Activated T-cell treated with anti-CD3 and anti-CD28 coated beads, Interleukin-2, amount 50 U/mL, for 4 hours (primary cell): ENCODE measurements around the gene LMO3. TPM values are rescaled to one million over a fixed set of nuclear protein-coding genes. Genes with fewer than 3 reads are reported as not detected.

Experiments used
- ATAC-seq, 2 donors: fragments of 200-7000 bp; cut with Tn5 transposase; one replicate each; pipeline ENCODE4 v1.10.0; 2021
- DNase-seq: peaks from one replicate; pipeline ENCODE4 v3.0.0-alpha.2; 2020
- H3K27me3 Mint-ChIP-seq: one replicate; pipeline ENCODE4 v1.8.0; 2021; ENCODE audit warnings: low read depth, mixed read lengths
- H3K36me3 Mint-ChIP-seq: one replicate; pipeline ENCODE4 v1.8.0; 2022; ENCODE audit warnings: mixed read lengths; ENCODE audit not compliant: insufficient read depth
- H3K4me1 Mint-ChIP-seq: one replicate; pipeline ENCODE4 v1.8.0; 2021; ENCODE audit warnings: low read depth, mixed read lengths
- H3K4me3 Mint-ChIP-seq: one replicate; pipeline ENCODE4 v1.8.0; 2021; ENCODE audit warnings: mild to moderate bottlenecking, moderate library complexity, mixed read lengths
- H3K9me3 Mint-ChIP-seq: one replicate; pipeline ENCODE4 v1.8.0; 2021; ENCODE audit warnings: mixed read lengths
- total RNA-seq, 3 donors: library from RNA; stranded (reverse); gene quantifications; one replicate each; pipeline ENCODE4 v1.2.1, GENCODE V29; 2021

LMO3 gene
- total RNA-seq, 3 donors from 2014 or later: 0.20 TPM; not detected in 2

GRCh38 chr12:16586350-16587109 lies 19.4 kb downstream of the LMO3 start:
- ATAC-seq: no peak
- H3K36me3 Mint-ChIP-seq: no peaks in the 10 kb centered on the region
- peaks cover 22% of the 10 kb centered on the region for H3K9me3 Mint-ChIP-seq
- no peaks in the 10 kb centered on the region for H3K27me3 Mint-ChIP-seq
- no peak overlapping the region for H3K4me3 Mint-ChIP-seq
- DNase-seq: no peak
- no peaks in the 10 kb centered on the region for H3K4me1 Mint-ChIP-seq

- Mint-ChIP-seq H3K36me3 (no peaks in the 10 kb centered on the region), H3K27me3 (no peaks in the 10 kb centered on the region), H3K4me1 (no peaks in the 10 kb centered on the region), H3K9me3 (peaks cover 22% of the 10 kb centered on the region), H3K4me3 (no peak overlapping the region)
- ATAC-seq (no peak), DNase-seq (no peak)
Measured at GRCh38 chr12:16585781-16586180, 20.2 kb downstream of the LMO3 start.

DNA sequence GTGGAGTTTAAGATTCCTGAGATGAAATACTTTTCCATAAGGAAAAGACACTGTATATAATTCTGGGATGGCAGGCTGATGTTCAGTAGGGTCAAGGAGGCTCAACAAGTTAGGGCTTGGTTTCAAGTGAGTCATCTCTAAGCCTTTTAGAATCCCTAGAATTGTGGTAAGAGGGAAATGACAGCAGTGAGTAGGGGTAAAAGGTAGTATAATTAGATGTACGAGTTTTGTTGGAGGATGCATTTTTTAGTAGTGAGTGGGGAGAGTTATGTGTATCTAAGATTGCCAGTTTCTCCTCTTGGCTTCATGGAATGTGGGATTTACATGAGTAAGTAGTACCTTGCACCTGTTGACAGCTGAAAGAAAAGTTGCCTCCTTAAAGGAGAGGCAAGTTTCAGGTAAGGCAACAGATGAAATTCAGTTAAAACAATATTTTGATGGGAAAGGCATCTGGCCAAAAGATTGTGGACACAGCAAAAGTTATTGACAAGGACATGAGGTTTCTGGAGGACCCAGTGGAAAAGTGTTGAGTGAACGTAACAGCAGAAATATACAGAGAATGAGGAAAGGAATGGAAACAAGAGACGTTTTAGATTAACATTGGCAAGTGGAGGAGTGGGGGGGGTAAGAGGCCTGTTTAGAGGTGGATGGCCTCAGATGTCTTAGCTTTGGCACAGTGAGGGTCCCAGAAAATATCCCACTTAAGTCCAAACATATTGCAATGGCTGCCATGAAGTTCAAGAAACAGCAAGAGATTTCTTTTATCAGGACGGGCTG lies 21.8 kb downstream of the LMO3 start:
- no peaks in the 10 kb centered on the region for H3K36me3 Mint-ChIP-seq
- H3K9me3 Mint-ChIP-seq: peaks cover 22% of the 10 kb centered on the region
- DNase-seq: no peak
- H3K27me3 Mint-ChIP-seq: no peaks in the 10 kb centered on the region
- no peak for ATAC-seq
- H3K4me3 Mint-ChIP-seq: no peak overlapping the region
- H3K4me1 Mint-ChIP-seq: no peaks in the 10 kb centered on the region

- Mint-ChIP-seq H3K36me3 (no peaks in the 10 kb centered on the region), H3K4me1 (no peaks in the 10 kb centered on the region), H3K9me3 (peaks cover 19% of the 10 kb centered on the region), H3K27me3 (no peaks in the 10 kb centered on the region), H3K4me3 (no peak overlapping the region)
- DNase-seq (no peak), ATAC-seq (no peak)
Measured at GRCh38 chr12:16581416-16581815, 24.5 kb downstream of the LMO3 start.

DNA sequence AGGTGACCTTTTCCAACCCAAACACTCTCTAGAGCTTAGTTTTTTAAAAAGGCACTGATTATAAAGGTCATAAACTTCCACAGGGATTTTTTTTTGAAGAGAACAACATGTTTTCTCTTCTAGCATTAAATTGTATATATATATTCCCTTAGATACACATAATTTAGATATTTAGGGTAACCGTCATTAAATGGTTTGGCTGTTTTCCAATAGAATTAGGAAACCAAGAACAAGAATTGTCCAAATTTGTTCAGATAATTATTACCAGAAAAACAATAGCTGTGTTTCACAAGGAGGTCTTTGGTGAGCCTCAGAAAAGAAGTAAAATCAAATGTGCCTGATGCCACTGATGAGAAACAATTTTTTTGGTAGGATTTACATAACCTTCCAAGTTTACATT lies 26.9 kb downstream of the LMO3 start:
- Mint-ChIP-seq H3K4me3 (no peak overlapping the region), H3K9me3 (peaks cover 24% of the 10 kb centered on the region), H3K27me3 (no peaks in the 10 kb centered on the region), H3K36me3 (no peaks in the 10 kb centered on the region), H3K4me1 (no peaks in the 10 kb centered on the region)
- no peak for ATAC-seq
- no peak for DNase-seq

DNA sequence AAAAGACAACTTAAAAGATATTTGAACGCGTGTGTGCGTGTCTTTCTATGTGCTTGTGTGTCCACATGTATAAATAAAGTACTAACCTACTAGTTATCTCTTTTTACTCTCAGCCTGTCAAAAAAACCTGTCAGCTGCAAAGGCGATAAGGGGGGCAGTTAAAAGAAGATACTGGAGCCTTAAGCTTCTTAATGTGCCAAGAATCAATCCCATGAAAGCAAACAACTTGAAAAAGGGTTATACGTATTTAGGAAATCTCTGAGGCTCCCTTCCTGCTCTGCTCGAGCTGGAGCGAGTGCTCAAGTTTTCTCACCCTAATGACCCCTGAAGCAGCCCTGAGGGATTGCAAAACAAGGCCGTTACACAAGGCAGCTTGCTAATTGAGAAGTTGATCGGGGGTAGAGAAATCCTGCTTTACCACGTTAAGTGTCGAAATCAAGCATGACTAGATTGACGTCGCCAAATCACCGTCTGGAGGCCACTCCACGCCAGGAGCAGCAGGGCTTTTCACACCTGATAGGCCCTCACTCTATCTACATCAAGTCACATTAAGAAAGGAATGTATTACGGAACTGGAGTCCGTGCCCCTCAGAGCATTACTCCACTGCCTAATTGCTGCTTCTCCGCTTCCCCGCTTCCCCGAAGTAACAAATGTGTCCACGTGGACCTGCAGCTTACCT lies 32.4 kb downstream of the LMO3 start:
- no peak for ATAC-seq
- H3K27me3 Mint-ChIP-seq: no peaks in the 10 kb centered on the region
- DNase-seq: no peak
- H3K9me3 Mint-ChIP-seq: peaks cover 15% of the 10 kb centered on the region
- H3K4me1 Mint-ChIP-seq: no peaks in the 10 kb centered on the region
- H3K4me3 Mint-ChIP-seq: no peak overlapping the region
- H3K36me3 Mint-ChIP-seq: no peaks in the 10 kb centered on the region

- Mint-ChIP-seq H3K36me3 (no peaks in the 10 kb centered on the region), H3K4me3 (no peak overlapping the region), H3K27me3 (no peaks in the 10 kb centered on the region), H3K9me3 (peaks cover 8% of the 10 kb centered on the region), H3K4me1 (no peaks in the 10 kb centered on the region)
- ATAC-seq (no peak), DNase-seq (no peak)
Measured at GRCh38 chr12:16568873-16569272, 37.1 kb downstream of the LMO3 start.

GRCh38 chr12:16564675-16565074 lies 41.3 kb downstream of the LMO3 start:
- DNase-seq (no peak), ATAC-seq (no peak)
- no peak overlapping the region for H3K4me3 Mint-ChIP-seq
- peaks cover 7% of the 10 kb centered on the region for H3K9me3 Mint-ChIP-seq
- H3K4me1 Mint-ChIP-seq: no peaks in the 10 kb centered on the region
- no peaks in the 10 kb centered on the region for H3K27me3 Mint-ChIP-seq
- no peaks in the 10 kb centered on the region for H3K36me3 Mint-ChIP-seq

- no peaks in the 10 kb centered on the region for H3K27me3 Mint-ChIP-seq
- H3K9me3 Mint-ChIP-seq: peaks cover 4% of the 10 kb centered on the region
- no peak overlapping the region for H3K4me3 Mint-ChIP-seq
- no peaks in the 10 kb centered on the region for H3K36me3 Mint-ChIP-seq
- no peak for DNase-seq
- no peaks in the 10 kb centered on the region for H3K4me1 Mint-ChIP-seq
- ATAC-seq: no peak
Measured at GRCh38 chr12:16563504-16563903, 42.5 kb downstream of the LMO3 start.

DNA sequence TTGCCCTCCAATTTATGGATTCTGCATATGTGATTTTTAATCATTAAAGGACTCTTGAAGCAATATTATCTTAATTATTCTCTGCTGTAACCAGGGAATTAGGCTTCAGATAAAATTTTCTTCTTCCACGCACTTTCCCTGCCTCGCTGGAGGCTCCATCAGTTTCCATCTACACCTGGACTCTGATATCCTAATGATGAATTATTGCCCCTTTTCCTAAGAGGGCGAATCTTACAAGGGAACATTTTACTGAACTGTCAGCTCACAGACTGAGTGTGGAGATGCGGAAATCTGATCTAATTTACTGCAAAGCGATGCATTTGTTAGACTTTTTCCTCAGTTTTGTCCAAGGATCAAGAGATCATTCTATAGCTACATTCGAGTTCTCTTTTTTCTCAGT lies 43.0 kb downstream of the LMO3 start:
- no peak for DNase-seq
- ATAC-seq: no peak
- no peaks in the 10 kb centered on the region for H3K27me3 Mint-ChIP-seq
- H3K9me3 Mint-ChIP-seq: peaks cover 4% of the 10 kb centered on the region
- no peaks in the 10 kb centered on the region for H3K4me1 Mint-ChIP-seq
- no peaks in the 10 kb centered on the region for H3K36me3 Mint-ChIP-seq
- H3K4me3 Mint-ChIP-seq: no peak overlapping the region

DNA sequence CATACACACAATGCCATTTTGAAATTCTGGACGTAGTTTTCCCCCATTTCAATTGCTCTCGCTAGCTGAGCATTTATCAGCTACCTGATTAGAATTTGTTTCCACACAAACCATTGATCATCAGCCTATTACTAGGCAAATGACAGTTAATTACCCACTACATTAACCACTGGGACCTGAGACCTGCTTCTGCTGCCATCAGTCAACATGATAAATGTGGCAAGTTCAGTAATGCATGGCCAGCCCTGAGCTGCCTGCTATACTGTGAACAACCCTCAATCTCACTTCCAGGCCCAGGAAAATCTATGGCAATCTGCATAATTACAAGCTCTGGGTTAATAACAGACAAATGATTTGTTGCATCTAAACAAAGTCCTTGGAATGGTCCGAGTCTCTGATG lies 43.5 kb downstream of the LMO3 start:
- no peaks in the 10 kb centered on the region for H3K27me3 Mint-ChIP-seq
- no peak for DNase-seq
- no peaks in the 10 kb centered on the region for H3K36me3 Mint-ChIP-seq
- no peak overlapping the region for H3K4me3 Mint-ChIP-seq
- no peak for ATAC-seq
- H3K4me1 Mint-ChIP-seq: no peaks in the 10 kb centered on the region
- peaks cover 4% of the 10 kb centered on the region for H3K9me3 Mint-ChIP-seq

DNA sequence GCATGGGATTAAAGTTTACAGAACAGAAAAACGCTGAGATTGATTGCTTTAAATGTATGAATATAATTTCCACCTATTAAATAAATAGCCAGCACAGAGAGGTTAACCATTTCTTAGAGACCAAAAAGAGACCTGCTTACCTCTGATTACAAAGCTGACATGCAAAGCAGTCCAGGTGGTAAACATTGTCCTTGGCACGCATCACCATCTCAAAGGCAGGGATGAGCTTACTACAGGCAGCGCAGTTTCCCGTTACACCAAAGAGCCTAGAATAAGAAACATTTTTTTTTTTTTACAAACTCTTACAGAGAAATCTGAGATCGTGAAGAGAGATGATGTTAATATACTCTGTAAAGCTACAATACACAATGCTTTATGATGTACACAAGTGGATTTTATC lies 45.7 kb downstream of the LMO3 start:
- no peak for DNase-seq
- Mint-ChIP-seq H3K9me3 (no peaks in the 10 kb centered on the region), H3K4me1 (no peaks in the 10 kb centered on the region), H3K36me3 (no peaks in the 10 kb centered on the region), H3K27me3 (no peaks in the 10 kb centered on the region), H3K4me3 (no peak overlapping the region)
- no peak for ATAC-seq

- no peak for ATAC-seq
- H3K27me3 Mint-ChIP-seq: no peaks in the 10 kb centered on the region
Measured at GRCh38 chr12:16555630-16556029, 50.3 kb downstream of the LMO3 start.

GRCh38 chr12:16553457-16553856 lies 52.5 kb downstream of the LMO3 start:
- Mint-ChIP-seq H3K36me3 (no peaks in the 10 kb centered on the region), H3K27me3 (no peaks in the 10 kb centered on the region), H3K4me1 (no peaks in the 10 kb centered on the region)

More at GRCh38 chr12:16555630-16556029, 50.3 kb downstream of the LMO3 start:
- H3K4me3 Mint-ChIP-seq: no peak overlapping the region
- no peak for DNase-seq
- H3K36me3 Mint-ChIP-seq: no peaks in the 10 kb centered on the region
- no peaks in the 10 kb centered on the region for H3K9me3 Mint-ChIP-seq
- no peaks in the 10 kb centered on the region for H3K4me1 Mint-ChIP-seq

More at GRCh38 chr12:16553457-16553856, 52.5 kb downstream of the LMO3 start:
- Mint-ChIP-seq H3K4me3 (no peak overlapping the region), H3K9me3 (peaks cover 3% of the 10 kb centered on the region)
- no peak for DNase-seq
- no peak for ATAC-seq
